Kidney epithelial cell (primary cell): ENCODE measurements around the gene SLC26A5. TPM values are rescaled to one million over a fixed set of nuclear protein-coding genes. Genes with fewer than 3 reads are reported as not detected.
"Not testable (repeated sequence)": the region's sequence is repeated elsewhere in the genome, so short reads cannot be mapped to it uniquely, and the experiment has no call there.

Source experiments
- DNase-seq: peaks from one replicate; pipeline ENCODE4 v3.0.0-alpha.2; 2010; ENCODE audit warnings: low read depth
- H3K27me3 ChIP-seq: 2 replicates; pipeline ENCODE4 v1.6.0; 2011; ENCODE audit warnings: low read length; ENCODE audit not compliant: control insufficient read depth, insufficient read depth
- H3K36me3 ChIP-seq: 2 replicates; pipeline ENCODE4 v1.5.1; 2011; ENCODE audit warnings: low read length; ENCODE audit not compliant: control insufficient read depth, insufficient read depth
- H3K4me3 ChIP-seq: 2 replicates; pipeline ENCODE4 v1.5.1; 2011; ENCODE audit warnings: low read depth, mild to moderate bottlenecking, control low read depth, low read length
- CTCF ChIP-seq: IDR thresholded peaks from 2 replicates; pipeline ENCODE4 v1.5.1; 2011; ENCODE audit warnings: mild to moderate bottlenecking, moderate library complexity, low read length, control low read depth, inconsistent platforms; ENCODE audit not compliant: insufficient read depth, poor library complexity, severe bottlenecking
- total RNA-seq: library from RNA; depleted of rRNA; stranded (reverse); fragments of >200 nt; gene quantifications from 2 replicates; pipeline ENCODE4 v1.2.3, GENCODE V29; 2015

The SLC26A5 gene
- total RNA-seq: 0.07 TPM in 1 of 2 replicates, not detected in the other

GRCh38 chr7:103446049-103446520 lies at the start of gene SLC26A5:
TSS of gene SLC26A5 (minus strand) at chr7:103446207. CDS start at chr7:103421514, 24,693 bp downstream.
- Histone ChIP-seq H3K4me3 (peak within 1 kb of the TSS; percentile 3), H3K36me3 (no peaks in the 10 kb centered on the region), H3K27me3 (peaks cover 23% of the 10 kb centered on the region)
- no peak for DNase-seq
- no peak for TF ChIP-seq CTCF

- Histone ChIP-seq H3K27me3 (no peaks in the 10 kb centered on the region), H3K36me3 (no peaks in the 10 kb centered on the region), H3K4me3 (no peak overlapping the region)
- TF ChIP-seq CTCF: no peak
- DNase-seq: no peak
Observed at GRCh38 chr7:103487419-103487818, 41.4 kb upstream of the SLC26A5 start.

- not testable (repeated sequence) for H3K4me3 ChIP-seq, H3K27me3 ChIP-seq
Observed at GRCh38 chr7:103486873-103487272, 40.9 kb upstream of the SLC26A5 start.

GRCh38 chr7:103480771-103481170 lies 34.8 kb upstream of the SLC26A5 start:
- no peak for TF ChIP-seq CTCF
- DNase-seq: no peak
- H3K4me3 ChIP-seq: no peak overlapping the region
- H3K27me3 ChIP-seq: no peaks in the 10 kb centered on the region
- H3K36me3 ChIP-seq: no peaks in the 10 kb centered on the region

More at GRCh38 chr7:103486873-103487272, 40.9 kb upstream of the SLC26A5 start:
- not testable (repeated sequence) for DNase-seq, H3K36me3 ChIP-seq

- DNase-seq: no peak
- H3K4me3 ChIP-seq: no peak overlapping the region
- no peaks in the 10 kb centered on the region for H3K27me3 ChIP-seq
- no peaks in the 10 kb centered on the region for H3K36me3 ChIP-seq
- no peak for TF ChIP-seq CTCF
Observed at GRCh38 chr7:103474956-103475355, 28.9 kb upstream of the SLC26A5 start.

GRCh38 chr7:103469095-103469948 lies 23.3 kb upstream of the SLC26A5 start:
- Histone ChIP-seq H3K36me3 (no peaks in the 10 kb centered on the region), H3K27me3 (no peaks in the 10 kb centered on the region), H3K4me3 (no peak overlapping the region)
- no peak for TF ChIP-seq CTCF
- DNase-seq: no peak
